Activated CD8-positive, alpha-beta T cell treated with anti-CD3 and anti-CD28 coated beads for 36 hours (primary cell): Measurements from ENCODE around the gene RIMBP2. TPM values are rescaled to one million over a fixed set of nuclear protein-coding genes. Genes with fewer than 3 reads are reported as not detected.

Experiments used
- ATAC-seq: fragments of 200-7000 bp; cut with Tn5 transposase; one replicate; pipeline ENCODE4 v1.10.0; 2021; ENCODE audit warnings: mild to moderate bottlenecking, moderate library complexity
- CTCF ChIA-PET: fragments of 350-600 bp; sonication (Branson Sonifier 250); formaldehyde crosslinking; loops from one replicate; lab custom pipeline; 2021; ENCODE audit warnings: antibody characterized with exemption; lab: Charles Lee
- POLR2A ChIA-PET: fragments of 350-600 bp; sonication (Branson Sonifier 250); formaldehyde crosslinking; loops from one replicate; lab custom pipeline; 2021; ENCODE audit warnings: antibody characterized with exemption; lab: Charles Lee
- DNase-seq: peaks from one replicate; pipeline ENCODE4 v3.0.0-alpha.2; 2020
- H3K27ac Mint-ChIP-seq: one replicate; pipeline ENCODE4 v1.8.0; 2021; ENCODE audit warnings: mild to moderate bottlenecking, mixed read lengths
- H3K27me3 Mint-ChIP-seq: one replicate; pipeline ENCODE4 v1.8.0; 2021; ENCODE audit warnings: mixed read lengths
- H3K36me3 Mint-ChIP-seq: one replicate; pipeline ENCODE4 v1.8.0; 2021; ENCODE audit warnings: low read depth, mixed read lengths
- H3K4me1 Mint-ChIP-seq: one replicate; pipeline ENCODE4 v1.8.0; 2021; ENCODE audit warnings: low read depth, mixed read lengths
- H3K4me3 Mint-ChIP-seq: one replicate; pipeline ENCODE4 v1.8.0; 2021; ENCODE audit warnings: mild to moderate bottlenecking, moderate library complexity, mixed read lengths
- H3K9me3 Mint-ChIP-seq: one replicate; pipeline ENCODE4 v1.8.0; 2021; ENCODE audit warnings: mixed read lengths
- intact Hi-C: fragments of 100-400 bp; cut with micrococcal nuclease; formaldehyde crosslinking; loops from one replicate; pipeline ENCODE4 v1.10.0; 2022
- total RNA-seq, 2 experiments: library from RNA; stranded (reverse); gene quantifications; one replicate each; pipeline ENCODE4 v1.2.3, GENCODE V29; 2021
- TF ChIP-seq, protein P1 (sequence below): fragments of 200-600 bp; IDR thresholded peaks from one replicate; pipeline ENCODE4 v1.8.0; 2022; ENCODE audit warnings: antibody characterized with exemption, mild to moderate bottlenecking

RIMBP2 gene
- total RNA-seq, 2 experiments from 2014 or later: not detected

GRCh38 chr12:130663514-130663913 is 52.6 kb downstream of the RIMBP2 start:
- TF ChIP-seq, protein P1, sequence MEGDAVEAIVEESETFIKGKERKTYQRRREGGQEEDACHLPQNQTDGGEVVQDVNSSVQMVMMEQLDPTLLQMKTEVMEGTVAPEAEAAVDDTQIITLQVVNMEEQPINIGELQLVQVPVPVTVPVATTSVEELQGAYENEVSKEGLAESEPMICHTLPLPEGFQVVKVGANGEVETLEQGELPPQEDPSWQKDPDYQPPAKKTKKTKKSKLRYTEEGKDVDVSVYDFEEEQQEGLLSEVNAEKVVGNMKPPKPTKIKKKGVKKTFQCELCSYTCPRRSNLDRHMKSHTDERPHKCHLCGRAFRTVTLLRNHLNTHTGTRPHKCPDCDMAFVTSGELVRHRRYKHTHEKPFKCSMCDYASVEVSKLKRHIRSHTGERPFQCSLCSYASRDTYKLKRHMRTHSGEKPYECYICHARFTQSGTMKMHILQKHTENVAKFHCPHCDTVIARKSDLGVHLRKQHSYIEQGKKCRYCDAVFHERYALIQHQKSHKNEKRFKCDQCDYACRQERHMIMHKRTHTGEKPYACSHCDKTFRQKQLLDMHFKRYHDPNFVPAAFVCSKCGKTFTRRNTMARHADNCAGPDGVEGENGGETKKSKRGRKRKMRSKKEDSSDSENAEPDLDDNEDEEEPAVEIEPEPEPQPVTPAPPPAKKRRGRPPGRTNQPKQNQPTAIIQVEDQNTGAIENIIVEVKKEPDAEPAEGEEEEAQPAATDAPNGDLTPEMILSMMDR: no peak
- Mint-ChIP-seq H3K4me1 (no peaks in the 10 kb centered on the region), H3K27ac (no peak overlapping the region), H3K4me3 (no peak overlapping the region), H3K27me3 (peaks cover 5% of the 10 kb centered on the region), H3K36me3 (no peaks in the 10 kb centered on the region), H3K9me3 (peaks cover 6% of the 10 kb centered on the region)
- DNase-seq (no peak), ATAC-seq (no peak)
- intact Hi-C loops: no loop called here
- ChIA-PET CTCF (no interaction called here), POLR2A (no interaction called here)

DNA sequence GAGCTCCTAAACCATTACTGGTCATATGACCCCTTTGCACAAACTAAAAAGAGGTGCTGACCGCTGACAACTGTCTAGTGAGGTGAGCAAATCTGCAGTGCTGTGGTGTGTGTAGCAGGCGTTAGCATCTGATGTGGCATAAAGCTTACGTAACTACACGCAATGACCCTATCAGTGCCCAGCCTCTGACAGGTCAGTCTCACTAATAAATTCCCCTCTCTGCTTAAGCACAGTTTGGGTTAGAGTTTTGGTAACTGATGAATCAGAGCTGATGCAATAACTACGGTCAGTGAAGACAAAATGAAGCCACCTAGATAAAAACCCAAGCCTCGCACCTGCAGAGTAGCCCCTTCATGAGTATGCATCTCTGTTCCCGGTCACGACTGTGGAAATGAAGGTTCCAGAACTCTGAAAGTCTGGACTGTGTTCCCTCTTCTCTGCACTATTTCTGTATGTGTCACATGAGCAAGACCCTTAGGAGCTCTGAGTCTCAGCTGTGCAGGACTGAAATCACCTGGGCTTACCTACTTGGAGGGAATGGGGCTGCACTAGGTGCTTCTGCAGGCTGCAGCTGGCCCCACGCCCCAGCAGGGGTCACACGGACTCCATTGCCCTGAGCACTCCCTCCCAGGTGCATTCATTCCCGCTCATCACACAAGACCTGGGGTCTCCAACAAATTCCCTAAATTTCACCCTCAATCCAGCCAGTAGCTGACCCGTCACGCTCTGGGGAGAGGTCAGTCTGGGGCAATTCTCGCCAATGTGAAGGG is 54.4 kb downstream of the RIMBP2 start:
- Mint-ChIP-seq H3K36me3 (no peaks in the 10 kb centered on the region), H3K4me1 (no peaks in the 10 kb centered on the region), H3K27ac (no peak overlapping the region), H3K27me3 (peaks cover 7% of the 10 kb centered on the region), H3K4me3 (no peak overlapping the region), H3K9me3 (no peaks in the 10 kb centered on the region)
- ChIA-PET CTCF (interaction anchor here (1.1 kb wide), 1 partner anchor 86 kb away, joined by 3 read pairs; no protein-coding TSS in a partner anchor), POLR2A (no interaction called here)
- no peak for ATAC-seq
- no peak for DNase-seq
- TF ChIP-seq, protein P1: no peak
- intact Hi-C loops: no loop called here

- DNase-seq (no peak), ATAC-seq (no peak)
- intact Hi-C loops: no loop called here
- no peaks in the 10 kb centered on the region for H3K9me3 Mint-ChIP-seq
- H3K4me1 Mint-ChIP-seq: no peaks in the 10 kb centered on the region
- H3K27me3 Mint-ChIP-seq: peaks cover 7% of the 10 kb centered on the region
- no peak overlapping the region for H3K4me3 Mint-ChIP-seq
- ChIA-PET POLR2A (interaction anchor here (0.6 kb wide), 1 partner anchor 363 kb away, joined by 4 read pairs; no protein-coding TSS in a partner anchor), CTCF (no interaction called here)
- TF ChIP-seq, protein P1: no peak
- no peak overlapping the region for H3K27ac Mint-ChIP-seq
- H3K36me3 Mint-ChIP-seq: no peaks in the 10 kb centered on the region
These were observed 55.0 kb downstream of the RIMBP2 start for GRCh38 chr12:130661059-130661458.

DNA sequence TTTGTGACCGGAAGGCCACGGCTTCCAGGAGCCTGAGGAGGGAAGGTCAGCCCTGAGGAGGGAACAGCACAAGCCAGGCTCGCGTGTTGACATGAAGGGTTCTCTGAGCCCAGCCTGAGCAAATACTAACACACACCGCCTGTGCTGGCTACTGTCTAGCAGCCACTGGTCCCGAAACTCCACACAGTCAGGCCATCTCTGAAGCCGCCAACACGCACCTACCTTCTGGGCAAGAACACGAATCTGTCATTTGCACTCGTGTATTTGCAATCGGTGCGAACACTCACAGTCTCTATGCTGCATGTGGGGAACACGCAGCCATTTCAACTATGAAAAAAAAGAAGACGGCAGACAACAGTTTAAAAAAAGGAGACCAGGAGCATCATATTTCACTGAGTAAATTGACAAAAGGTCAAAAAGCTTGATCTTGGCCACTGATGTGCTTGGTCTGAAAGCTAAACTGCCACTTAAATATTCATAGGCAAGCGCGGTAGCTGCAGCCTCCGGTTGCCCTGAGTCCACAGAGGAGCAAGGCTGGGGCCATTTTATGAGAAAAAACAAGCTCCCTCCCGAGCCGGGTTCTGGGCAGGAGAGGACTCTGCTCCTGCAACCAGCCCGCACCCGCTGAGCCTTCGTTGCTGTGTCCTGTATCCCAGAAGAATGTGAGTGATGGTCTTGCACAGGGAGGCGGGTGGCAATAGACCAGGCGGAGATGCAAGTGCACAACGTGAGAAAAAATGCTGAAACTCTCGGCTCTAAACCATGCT is 57.8 kb downstream of the RIMBP2 start:
- POLR2A ChIA-PET: no interaction called here
- intact Hi-C loops: no loop called here
- H3K9me3 Mint-ChIP-seq: no peaks in the 10 kb centered on the region
- H3K27ac Mint-ChIP-seq: no peak overlapping the region
- no peak for ATAC-seq
- TF ChIP-seq, protein P1: no peak
- no peak overlapping the region for H3K4me3 Mint-ChIP-seq
- CTCF ChIA-PET: no interaction called here
- no peaks in the 10 kb centered on the region for H3K4me1 Mint-ChIP-seq
- no peaks in the 10 kb centered on the region for H3K36me3 Mint-ChIP-seq
- DNase-seq: no peak
- H3K27me3 Mint-ChIP-seq: peaks cover 10% of the 10 kb centered on the region

GRCh38 chr12:130656411-130656810 is 59.7 kb downstream of the RIMBP2 start:
- intact Hi-C loops: no loop called here
- Mint-ChIP-seq H3K4me1 (no peaks in the 10 kb centered on the region), H3K27me3 (peaks cover 10% of the 10 kb centered on the region), H3K4me3 (no peak overlapping the region), H3K9me3 (no peaks in the 10 kb centered on the region), H3K36me3 (no peaks in the 10 kb centered on the region), H3K27ac (no peak overlapping the region)
- ATAC-seq (no peak), DNase-seq (no peak)
- ChIA-PET CTCF (no interaction called here), POLR2A (no interaction called here)
- TF ChIP-seq, protein P1: no peak
